NCI-H1417 treated with DMSO at 0.1 percent for 48 hours (cell line): ENCODE measurements around the gene HOXB3.

Experiments used
- DNase-seq: peaks from one replicate; lab custom pipeline; 2025; lab: John Stamatoyannopoulos, UW

HOXB3 gene

GRCh38 chr17:48589831-48590606 is at the start of gene HOXB3:
TSS of gene HOXB3 (minus strand) at chr17:48590241. CDS start at chr17:48552474, 37,767 bp downstream.
- DNase-seq = no peak

GRCh38 chr17:48639136-48639535 is 49.1 kb upstream of the HOXB3 start:
- no peak for DNase-seq

GRCh38 chr17:48637323-48638260 is 47.6 kb upstream of the HOXB3 start:
- no peak for DNase-seq

- DNase-seq = no peak
Measured at GRCh38 chr17:48636177-48637018, 46.4 kb upstream of the HOXB3 start.

DNA sequence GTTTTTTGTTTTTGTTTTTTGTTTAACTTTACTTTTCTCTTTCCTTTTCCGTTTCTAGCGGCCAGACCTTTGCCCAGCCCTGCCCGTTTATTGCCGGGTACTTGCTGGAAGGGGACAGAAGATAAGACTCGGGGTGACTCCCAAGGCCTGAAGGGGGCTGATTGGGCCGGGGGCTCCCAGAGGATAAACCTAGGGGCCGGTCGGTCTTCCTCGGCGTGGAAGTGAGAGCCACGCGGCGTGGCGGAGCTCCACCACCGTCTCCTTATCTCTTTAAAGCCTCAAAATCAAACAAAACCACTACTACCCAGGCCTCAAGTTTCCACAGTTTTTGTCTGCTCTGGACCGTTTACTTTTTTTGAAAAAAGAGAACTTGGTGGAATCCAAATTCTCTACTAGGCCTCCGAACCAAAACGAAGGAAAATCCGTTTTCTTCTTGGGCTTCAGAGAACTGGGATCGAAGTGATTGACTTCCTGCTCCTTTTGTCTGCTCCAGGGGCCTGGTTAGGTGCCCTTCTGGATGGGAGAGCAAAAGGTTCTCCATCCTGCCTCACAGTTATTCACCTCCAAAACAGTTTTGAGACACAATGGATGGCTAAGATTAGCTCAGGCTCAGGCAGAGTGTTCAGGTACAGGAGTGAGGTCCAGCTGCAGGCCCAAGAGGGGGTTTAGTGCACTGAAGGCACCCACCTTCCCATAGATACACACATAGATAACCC is 44.6 kb upstream of the HOXB3 start:
- no peak for DNase-seq

GRCh38 chr17:48633266-48633677 is 43.2 kb upstream of the HOXB3 start:
- no peak for DNase-seq

- DNase-seq = no peak
Measured at GRCh38 chr17:48632579-48633265, 42.7 kb upstream of the HOXB3 start.

GRCh38 chr17:48631693-48632578 is 41.9 kb upstream of the HOXB3 start:
- DNase-seq = no peak

DNA sequence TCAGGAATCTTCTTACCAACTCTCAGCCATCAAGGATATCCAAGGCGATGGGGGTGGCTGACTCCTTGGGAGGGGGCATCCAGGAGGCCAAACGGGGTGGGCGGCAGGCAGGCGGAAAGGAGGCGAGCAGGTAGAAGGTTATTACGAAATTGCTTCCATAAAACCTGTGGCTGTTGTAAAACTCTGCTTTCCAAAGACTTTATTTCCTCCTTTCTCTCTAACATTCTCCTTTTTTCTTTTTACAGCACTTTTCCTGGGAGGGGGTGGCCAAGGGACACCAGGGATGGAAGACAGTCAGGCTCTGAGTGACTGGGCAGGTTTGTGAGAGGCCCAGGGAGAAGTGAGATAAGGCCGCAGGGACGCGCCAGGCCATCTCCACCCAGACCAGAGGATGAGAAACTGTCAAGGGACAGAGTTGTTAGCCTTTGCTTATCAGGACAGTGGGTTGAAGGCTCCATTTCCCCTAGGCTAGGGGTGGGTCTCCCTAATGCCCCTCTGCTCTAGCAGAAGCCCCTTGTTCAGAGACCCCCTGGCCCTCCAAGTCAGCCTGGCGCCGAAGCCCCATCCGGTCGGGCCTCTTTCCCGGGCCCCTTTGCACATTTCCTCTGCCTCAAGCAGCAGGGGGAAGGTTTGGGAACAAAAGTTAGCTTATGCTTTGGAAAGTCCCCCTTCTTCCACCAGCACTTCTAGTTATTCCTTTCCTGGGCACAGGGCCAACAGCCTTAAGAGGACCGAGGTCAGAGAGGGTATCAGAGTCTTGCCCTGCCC is 41.1 kb upstream of the HOXB3 start:
- no peak for DNase-seq

- no peak for DNase-seq
Measured at GRCh38 chr17:48630009-48630924, 40.2 kb upstream of the HOXB3 start.

GRCh38 chr17:48629411-48629759 is 39.3 kb upstream of the HOXB3 start:
- no peak for DNase-seq

DNA sequence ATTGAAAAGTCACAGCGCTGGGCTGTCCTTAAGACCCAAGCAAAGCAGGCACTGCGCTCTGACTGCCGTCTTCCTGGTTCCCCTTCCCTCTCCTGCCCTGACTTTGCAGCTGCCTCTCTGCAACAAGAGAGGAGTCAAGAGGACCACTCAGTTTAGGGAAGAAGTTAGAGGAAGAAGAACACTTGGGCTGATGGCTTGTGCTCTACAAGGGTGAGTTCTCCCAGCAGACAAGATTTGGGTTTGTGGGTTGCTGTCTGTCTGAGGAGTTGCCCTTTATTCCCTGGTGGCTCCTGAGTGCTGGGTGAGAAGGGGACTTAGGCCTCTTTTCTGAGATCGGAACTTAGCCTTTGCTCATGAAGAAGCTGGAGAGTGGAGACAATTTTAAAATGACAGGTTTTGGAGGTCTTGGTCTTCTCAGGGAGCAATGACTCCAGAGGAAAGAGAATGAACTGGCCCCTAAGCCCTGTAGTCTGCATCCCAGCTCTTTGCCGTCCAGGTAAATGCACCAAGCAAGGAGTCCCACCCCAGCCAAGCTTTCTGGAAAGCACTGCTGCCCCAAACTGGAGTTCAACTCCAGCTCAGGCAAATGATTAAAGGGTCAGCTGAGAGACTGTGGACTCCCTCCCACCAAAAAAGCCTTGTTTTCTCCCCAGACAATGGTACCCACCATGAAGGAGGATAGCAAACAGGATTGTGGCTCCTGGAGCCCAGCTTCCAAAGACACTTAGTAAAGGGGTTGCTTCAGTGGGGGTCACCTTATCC is 38.8 kb upstream of the HOXB3 start:
- no peak for DNase-seq

GRCh38 chr17:48627623-48628521 is 37.8 kb upstream of the HOXB3 start:
- DNase-seq = no peak

GRCh38 chr17:48627118-48627597 is 37.1 kb upstream of the HOXB3 start:
- no peak for DNase-seq

DNA sequence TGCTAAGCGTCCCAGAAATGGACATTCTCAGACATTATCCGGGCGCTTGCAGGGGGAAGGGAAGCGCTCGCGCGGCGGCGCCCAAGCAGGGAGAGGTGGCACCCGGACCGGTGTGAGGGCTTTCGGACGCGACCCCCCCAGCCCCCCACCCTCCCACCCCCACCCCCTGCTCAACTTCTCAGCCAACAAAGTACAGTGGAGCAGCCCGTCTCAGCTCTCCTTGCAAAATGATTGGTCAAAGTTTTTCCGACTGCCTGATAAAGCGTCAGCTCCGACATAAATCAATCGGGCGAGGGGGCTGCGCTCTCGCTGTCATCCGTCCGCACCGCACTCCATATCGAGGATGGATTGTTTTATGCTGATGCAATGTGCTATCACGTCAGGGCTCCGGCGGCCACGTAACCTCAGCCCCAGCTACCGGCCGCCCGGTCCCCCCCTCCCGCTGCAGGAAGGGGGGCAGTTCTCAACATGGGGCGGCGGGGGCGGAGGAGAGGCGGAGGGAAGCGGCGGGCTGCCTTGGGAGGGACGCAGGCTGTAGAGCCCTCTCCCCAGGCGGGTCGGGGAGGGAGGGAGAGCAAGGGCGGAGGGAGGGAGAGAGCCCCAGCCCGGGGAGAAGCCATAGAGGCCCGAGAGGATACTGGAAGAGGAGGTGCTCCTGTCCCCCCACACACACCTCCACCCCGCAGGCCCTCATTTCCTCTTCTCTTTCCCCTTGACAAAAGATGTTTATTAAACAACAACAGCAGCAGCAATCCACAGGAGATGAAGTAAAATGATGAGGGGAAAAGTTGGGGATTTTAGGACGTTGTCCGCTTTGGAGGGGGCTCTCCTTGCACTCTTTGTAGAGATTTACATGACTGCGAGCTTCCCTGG is 36.4 kb upstream of the HOXB3 start, which contains the start of gene HOXB9:
TSS of gene HOXB9 (minus strand) at position 114 of the 873 bp plus-strand sequence. CDS start at position 25, 89 bp downstream.
- DNase-seq = no peak
